Measurements from ENCODE around the gene ZDHHC3.

Gene ZDHHC3

GRCh38 chr3:44974416-44974815 is 1.6 kb downstream of the ZDHHC3 start:
- Histone ChIP-seq H3K4me2 (ENCODE audit: low read length) (peak overlapping the region; percentile 100), H4K20me1 (ENCODE audit: insufficient read depth, low read length) (no peaks in the 10 kb centered on the region), H3K9me3 (ENCODE audit: low read length) (no peaks in the 10 kb centered on the region), H2AFZ (ENCODE audit: low read length) (no peak overlapping the region), H3K9me2 (ENCODE audit: low read depth, low read length) (no peaks in the 10 kb centered on the region), H3K27me3 (ENCODE audit: insufficient read depth, low read length) (no peaks in the 10 kb centered on the region), H3F3A (ENCODE audit: insufficient read depth, low read length) (no peaks in the 10 kb centered on the region), H3K79me2 (ENCODE audit: insufficient read depth, low read length) (peaks cover 51% of the 10 kb centered on the region), H3K36me3 (ENCODE audit: insufficient read depth, low read length) (peaks cover 8% of the 10 kb centered on the region; the same call in 1 of the 2 replicates), H3K4me1 (ENCODE audit: insufficient read depth, low read length, severe bottlenecking) (peaks cover 51% of the 10 kb centered on the region), H3K4me3 (ENCODE audit: low read depth, low read length, poor library complexity, severe bottlenecking) (peak overlapping the region; percentile 95), H3K27ac (ENCODE audit: low read depth, low read length, poor library complexity, severe bottlenecking) (no peak overlapping the region), H3K9ac (ENCODE audit: low read length) (peak overlapping the region; percentile 94)
- TF ChIP-seq, protein P1, sequence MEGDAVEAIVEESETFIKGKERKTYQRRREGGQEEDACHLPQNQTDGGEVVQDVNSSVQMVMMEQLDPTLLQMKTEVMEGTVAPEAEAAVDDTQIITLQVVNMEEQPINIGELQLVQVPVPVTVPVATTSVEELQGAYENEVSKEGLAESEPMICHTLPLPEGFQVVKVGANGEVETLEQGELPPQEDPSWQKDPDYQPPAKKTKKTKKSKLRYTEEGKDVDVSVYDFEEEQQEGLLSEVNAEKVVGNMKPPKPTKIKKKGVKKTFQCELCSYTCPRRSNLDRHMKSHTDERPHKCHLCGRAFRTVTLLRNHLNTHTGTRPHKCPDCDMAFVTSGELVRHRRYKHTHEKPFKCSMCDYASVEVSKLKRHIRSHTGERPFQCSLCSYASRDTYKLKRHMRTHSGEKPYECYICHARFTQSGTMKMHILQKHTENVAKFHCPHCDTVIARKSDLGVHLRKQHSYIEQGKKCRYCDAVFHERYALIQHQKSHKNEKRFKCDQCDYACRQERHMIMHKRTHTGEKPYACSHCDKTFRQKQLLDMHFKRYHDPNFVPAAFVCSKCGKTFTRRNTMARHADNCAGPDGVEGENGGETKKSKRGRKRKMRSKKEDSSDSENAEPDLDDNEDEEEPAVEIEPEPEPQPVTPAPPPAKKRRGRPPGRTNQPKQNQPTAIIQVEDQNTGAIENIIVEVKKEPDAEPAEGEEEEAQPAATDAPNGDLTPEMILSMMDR (IDR thresholded peaks at IDR 0.05; ENCODE audit: low read length), result no peak
- TF ChIP-seq EZH2 (IDR thresholded peaks at IDR 0.05; ENCODE audit: borderline replicate concordance, low read length), result no peak

- Histone ChIP-seq H3K4me3 (ENCODE audit: low read depth, low read length, poor library complexity, severe bottlenecking) (no peak overlapping the region), H3F3A (ENCODE audit: insufficient read depth, low read length) (no peaks in the 10 kb centered on the region), H4K20me1 (ENCODE audit: insufficient read depth, low read length) (no peaks in the 10 kb centered on the region), H3K36me3 (ENCODE audit: insufficient read depth, low read length) (peaks cover 4% of the 10 kb centered on the region; the same call in 1 of the 2 replicates), H3K27me3 (ENCODE audit: insufficient read depth, low read length) (no peaks in the 10 kb centered on the region), H3K9ac (ENCODE audit: low read length) (no peak overlapping the region), H3K27ac (ENCODE audit: low read depth, low read length, poor library complexity, severe bottlenecking) (no peak overlapping the region), H3K4me1 (ENCODE audit: insufficient read depth, low read length, severe bottlenecking) (peaks cover 51% of the 10 kb centered on the region), H3K9me3 (ENCODE audit: low read length) (no peaks in the 10 kb centered on the region), H3K79me2 (ENCODE audit: insufficient read depth, low read length) (peaks cover 22% of the 10 kb centered on the region), H2AFZ (ENCODE audit: low read length) (no peak overlapping the region), H3K9me2 (ENCODE audit: low read depth, low read length) (no peaks in the 10 kb centered on the region), H3K4me2 (ENCODE audit: low read length) (no peak overlapping the region)
- TF ChIP-seq EZH2 (IDR thresholded peaks at IDR 0.05; ENCODE audit: borderline replicate concordance, low read length), result no peak
- TF ChIP-seq, protein P1 (IDR thresholded peaks at IDR 0.05; ENCODE audit: low read length), result no peak
Measured at GRCh38 chr3:44970926-44971490, 5.0 kb downstream of the ZDHHC3 start.

DNA sequence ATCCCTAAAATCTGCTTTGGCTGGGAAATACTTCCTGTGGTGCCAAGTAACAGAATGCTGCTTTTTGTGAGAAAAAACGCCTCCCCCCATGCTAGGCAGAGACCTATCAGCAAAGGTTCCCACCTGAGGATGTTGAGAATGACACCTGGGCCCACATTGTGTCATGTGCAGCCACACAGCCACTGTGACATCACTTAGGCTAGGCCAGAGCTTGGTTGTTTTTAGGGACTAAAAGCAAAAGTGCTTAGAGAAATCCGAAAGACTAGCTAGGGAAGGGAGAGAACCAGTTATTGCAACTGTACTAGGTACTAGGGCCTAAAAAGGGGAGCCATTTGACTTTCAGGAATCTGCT is 6.2 kb downstream of the ZDHHC3 start:
- Histone ChIP-seq H2AFZ (ENCODE audit: low read length) (no peak overlapping the region), H4K20me1 (ENCODE audit: insufficient read depth, low read length) (no peaks in the 10 kb centered on the region), H3K27me3 (ENCODE audit: insufficient read depth, low read length) (no peaks in the 10 kb centered on the region), H3F3A (ENCODE audit: insufficient read depth, low read length) (no peaks in the 10 kb centered on the region), H3K9me2 (ENCODE audit: low read depth, low read length) (no peaks in the 10 kb centered on the region), H3K36me3 (ENCODE audit: insufficient read depth, low read length) (peaks cover 4% of the 10 kb centered on the region; the same call in 1 of the 2 replicates), H3K9me3 (ENCODE audit: low read length) (no peaks in the 10 kb centered on the region), H3K9ac (ENCODE audit: low read length) (no peak overlapping the region; the same call in 1 of the 2 replicates), H3K4me2 (ENCODE audit: low read length) (peak overlapping the region; percentile 48; the same call in 1 of the 2 replicates), H3K79me2 (ENCODE audit: insufficient read depth, low read length) (peaks cover 14% of the 10 kb centered on the region), H3K4me3 (ENCODE audit: low read depth, low read length, poor library complexity, severe bottlenecking) (no peak overlapping the region), H3K4me1 (ENCODE audit: insufficient read depth, low read length, severe bottlenecking) (peaks cover 46% of the 10 kb centered on the region), H3K27ac (ENCODE audit: low read depth, low read length, poor library complexity, severe bottlenecking) (peak overlapping the region; percentile 45)
- no peak for TF ChIP-seq EZH2 (IDR thresholded peaks at IDR 0.05; ENCODE audit: borderline replicate concordance, low read length)
- TF ChIP-seq, protein P1 (IDR thresholded peaks at IDR 0.05; ENCODE audit: low read length), result no peak

All from OCI-LY1 (cell line).